GM12878 (cell line): ENCODE results near the gene SCARB1.

Source experiments
- MAX ChIP-seq: IDR thresholded peaks from 2 replicates; pipeline ENCODE4 v1.6.1; 2012; ENCODE audit warnings: low read depth, low read length, improper control_type of control experiment
- NR2C2 ChIP-seq: IDR thresholded peaks from 2 replicates; pipeline ENCODE4 v1.6.1; 2011; ENCODE audit warnings: borderline replicate concordance, low read depth; ENCODE audit not compliant: control insufficient read depth, insufficient read length

GRCh38 chr12:124865728-124866127, 2.1 kb upstream of the SCARB1 start:
- no peak for TF ChIP-seq NR2C2
- no peak for TF ChIP-seq MAX
